ENCODE results near the gene IBTK. TPM values are rescaled to one million over a fixed set of nuclear protein-coding genes. Genes with fewer than 3 reads are reported as not detected.

The IBTK gene
- total and polyA plus RNA-seq, 2 of the 8 experiments (the other 6 are each of a cell fraction or from before 2014, with no cell fraction given): 4.6 to 24.2 TPM

DNA sequence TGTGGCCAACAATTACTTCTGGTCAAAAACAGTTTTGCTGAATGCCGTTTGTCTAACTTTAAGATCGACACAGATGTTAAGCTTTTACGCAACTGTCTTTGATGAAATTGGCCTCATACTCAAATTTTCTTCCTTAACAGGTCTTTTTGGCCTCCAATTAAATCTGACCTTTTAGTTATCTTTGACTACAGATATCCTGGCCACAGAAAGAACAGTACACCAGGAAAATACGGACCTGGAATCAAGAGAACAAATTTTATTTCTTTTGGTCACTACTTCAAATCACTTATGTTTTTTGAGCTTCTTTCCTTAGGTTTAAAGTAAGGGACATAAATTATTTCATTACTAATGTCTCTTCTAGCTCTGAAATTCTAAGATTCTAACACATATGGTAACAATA lies 49.8 kb downstream of the IBTK start:
- Histone ChIP-seq H4K20me1 (replicated peaks in 1 of 2; ENCODE audit: control insufficient read depth in 1 of 2, insufficient read depth in 2 of 2, low read length in 2 of 2) (no peaks in the 10 kb centered on the region), H3K56ac (replicated peaks; ENCODE audit: insufficient read length, low read depth, low read length) (no peak overlapping the region), H4K91ac (replicated peaks; ENCODE audit: insufficient read length, low read length) (no peak overlapping the region), H2BK5ac (ENCODE audit: low read depth, low read length) (no peak overlapping the region), H3K9me3 (ENCODE audit: insufficient read depth in 2 of 2, low read depth in 1 of 2, low read length in 1 of 2) (no peaks in the 10 kb centered on the region), H2BK12ac (ENCODE audit: low read depth, low read length) (no peak overlapping the region), H3K4ac (replicated peaks; ENCODE audit: insufficient read length, low read depth, low read length) (no peak overlapping the region), H3K36me3 (ENCODE audit: control insufficient read depth in 2 of 4, insufficient read depth in 4 of 4, low read length in 3 of 4) (peaks cover 0 to 68% (median 30%) of the 10 kb centered on the region in 4 experiments), H3K23me2 (ENCODE audit: low read depth, low read length) (no peaks in the 10 kb centered on the region), H2BK20ac (ENCODE audit: low read length) (no peak overlapping the region), H3K9ac (replicated peaks in 1 of 4; ENCODE audit: extremely low read depth in 1 of 4, low read depth in 3 of 4, low read length in 3 of 4) (no peak overlapping the region), H3K14ac (ENCODE audit: insufficient read length) (no peak overlapping the region), H3K4me3 (ENCODE audit: extremely low read depth in 1 of 4, insufficient read depth in 2 of 4, low read depth in 3 of 4, low read length in 4 of 4) (no peak overlapping the region), H2AK5ac (ENCODE audit: low read depth, low read length) (no peak overlapping the region), H3K23ac (ENCODE audit: insufficient read length) (no peak overlapping the region), H3K4me2 (ENCODE audit: insufficient read depth in 1 of 2, low read depth in 2 of 2, low read length in 2 of 2) (no peak overlapping the region), H3K27ac (ENCODE audit: low read depth, low read length) (no peak overlapping the region), H4K8ac (ENCODE audit: extremely low read depth, insufficient read depth, low read length) (no peak overlapping the region), H4K5ac (ENCODE audit: insufficient read length, low read depth, low read length) (no peak overlapping the region), H3K27me3 (replicated peaks in 1 of 4; ENCODE audit: control insufficient read depth in 3 of 4, extremely low read depth in 1 of 4, insufficient read depth in 3 of 4, low read length in 3 of 4) (no peaks in the 10 kb centered on the region), H2AFZ (ENCODE audit: low read length) (no peak overlapping the region), H3K18ac (ENCODE audit: extremely low read depth, low read length) (no peak overlapping the region), H3K79me1 (ENCODE audit: low read depth, low read length) (no peaks in the 10 kb centered on the region), H3K79me2 (ENCODE audit: control insufficient read depth in 1 of 2, insufficient read depth in 2 of 2, low read length in 2 of 2) (no peaks in the 10 kb centered on the region), H3K4me1 (replicated peaks in 1 of 4; ENCODE audit: control insufficient read depth in 3 of 4, insufficient read depth in 4 of 4, low read length in 3 of 4) (no peaks in the 10 kb centered on the region; a peak in 1 of 7 replicates), H2BK120ac (replicated peaks; ENCODE audit: low read depth, low read length) (no peak overlapping the region), H2BK15ac (ENCODE audit: low read length) (no peak overlapping the region)
- no peak for DNase-seq (ENCODE audit: low read depth in 1 of 2, low spot score in 2 of 2)
- no peak for FAIRE-seq
- ChIA-PET CTCF (ENCODE audit: partially characterized antibody) (no interaction called here), POLR2A (ENCODE audit: partially characterized antibody) (no interaction called here)
- WGBS, 2 experiments (ENCODE audit: extremely low coverage in 1 of 2, insufficient coverage in 1 of 2, insufficient read length in 1 of 2, insufficient replicate concordance in 2 of 2, low coverage in 1 of 2, low lambda C conversion rate in 2 of 2, missing lambda C conversion rate in 1 of 2): 95% methylated on average over 4 of the region's 4 CpGs; no CpG with 5 or more reads in 1 of the 2 experiments
- no peak for TF ChIP-seq BACH1 (IDR thresholded peaks at IDR 0.05; ENCODE audit: low read length)
- no peak for TF ChIP-seq RXRA (IDR thresholded peaks at IDR 0.05; ENCODE audit: insufficient read depth, low read depth, low read length)
- no peak for TF ChIP-seq TEAD4 (IDR thresholded peaks at IDR 0.05; ENCODE audit: low read depth, low read length)
- TF ChIP-seq RFX5 (IDR thresholded peaks at IDR 0.05; ENCODE audit: borderline replicate concordance, low read depth, low read length): no peak
- TF ChIP-seq BCL11A (IDR thresholded peaks at IDR 0.05; ENCODE audit: low read depth in 2 of 2, low read length in 2 of 2): no peak
- no peak for TF ChIP-seq CEBPB (IDR thresholded peaks at IDR 0.05; ENCODE audit: low read depth, low read length)
- no peak for TF ChIP-seq SAP30 (IDR thresholded peaks at IDR 0.05; ENCODE audit: insufficient read depth, insufficient replicate concordance, low read length)
- TF ChIP-seq TAF1 (IDR thresholded peaks at IDR 0.05; ENCODE audit: low read depth, low read length): no peak
- no peak for TF ChIP-seq CBX8 (IDR thresholded peaks at IDR 0.05; ENCODE audit: borderline replicate concordance, low read depth, low read length)
- TF ChIP-seq SIRT6 (IDR thresholded peaks at IDR 0.05; ENCODE audit: low read length): no peak
- TF ChIP-seq, protein P1, sequence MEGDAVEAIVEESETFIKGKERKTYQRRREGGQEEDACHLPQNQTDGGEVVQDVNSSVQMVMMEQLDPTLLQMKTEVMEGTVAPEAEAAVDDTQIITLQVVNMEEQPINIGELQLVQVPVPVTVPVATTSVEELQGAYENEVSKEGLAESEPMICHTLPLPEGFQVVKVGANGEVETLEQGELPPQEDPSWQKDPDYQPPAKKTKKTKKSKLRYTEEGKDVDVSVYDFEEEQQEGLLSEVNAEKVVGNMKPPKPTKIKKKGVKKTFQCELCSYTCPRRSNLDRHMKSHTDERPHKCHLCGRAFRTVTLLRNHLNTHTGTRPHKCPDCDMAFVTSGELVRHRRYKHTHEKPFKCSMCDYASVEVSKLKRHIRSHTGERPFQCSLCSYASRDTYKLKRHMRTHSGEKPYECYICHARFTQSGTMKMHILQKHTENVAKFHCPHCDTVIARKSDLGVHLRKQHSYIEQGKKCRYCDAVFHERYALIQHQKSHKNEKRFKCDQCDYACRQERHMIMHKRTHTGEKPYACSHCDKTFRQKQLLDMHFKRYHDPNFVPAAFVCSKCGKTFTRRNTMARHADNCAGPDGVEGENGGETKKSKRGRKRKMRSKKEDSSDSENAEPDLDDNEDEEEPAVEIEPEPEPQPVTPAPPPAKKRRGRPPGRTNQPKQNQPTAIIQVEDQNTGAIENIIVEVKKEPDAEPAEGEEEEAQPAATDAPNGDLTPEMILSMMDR (IDR thresholded peaks at IDR 0.05; ENCODE audit: control extremely low read depth in 1 of 3, insufficient read depth in 1 of 3, low read depth in 1 of 3, low read length in 3 of 3): no peak
- TF ChIP-seq SRF (IDR thresholded peaks at IDR 0.05; ENCODE audit: low read depth, low read length): no peak
- TF ChIP-seq JUND (IDR thresholded peaks at IDR 0.05; ENCODE audit: low read length): no peak
- no peak for TF ChIP-seq EGR1 (IDR thresholded peaks at IDR 0.05; ENCODE audit: borderline replicate concordance, low read depth, low read length)

All from H1 (cell line).